HG03565 (cell line): Measurements from ENCODE around the gene PAK4.
"Not testable (repeated sequence)": the region's sequence is repeated elsewhere in the genome, so short reads cannot be mapped to it uniquely, and the experiment has no call there.

Experiments used
- ATAC-seq: cut with Tn5 transposase; IDR thresholded peaks from one replicate; pipeline ENCODE4 v1.9.1; 2021; ENCODE audit warnings: mild to moderate bottlenecking, moderate library complexity; ENCODE audit not compliant: unreplicated experiment

The PAK4 gene

DNA sequence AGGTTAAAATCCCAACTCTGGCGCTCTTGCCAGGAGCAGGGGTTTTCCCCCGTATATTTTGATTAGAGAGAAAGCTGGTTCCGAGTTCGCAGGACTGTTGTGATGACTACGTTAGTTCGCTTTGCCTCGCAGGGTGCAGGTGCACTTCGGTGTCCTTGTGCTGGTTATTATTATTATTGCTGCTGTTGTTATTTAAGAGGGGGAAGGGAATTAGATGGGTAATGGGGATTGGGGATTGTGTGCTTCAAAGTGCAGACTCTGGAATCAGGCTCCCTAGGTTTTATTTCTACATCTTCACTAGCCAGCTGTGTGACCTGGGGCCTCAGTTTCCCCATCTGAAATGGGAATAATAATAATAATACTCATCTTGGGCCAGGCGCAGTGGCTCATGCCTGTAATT, 26.2 kb upstream of the PAK4 start:
- no peak for ATAC-seq

DNA sequence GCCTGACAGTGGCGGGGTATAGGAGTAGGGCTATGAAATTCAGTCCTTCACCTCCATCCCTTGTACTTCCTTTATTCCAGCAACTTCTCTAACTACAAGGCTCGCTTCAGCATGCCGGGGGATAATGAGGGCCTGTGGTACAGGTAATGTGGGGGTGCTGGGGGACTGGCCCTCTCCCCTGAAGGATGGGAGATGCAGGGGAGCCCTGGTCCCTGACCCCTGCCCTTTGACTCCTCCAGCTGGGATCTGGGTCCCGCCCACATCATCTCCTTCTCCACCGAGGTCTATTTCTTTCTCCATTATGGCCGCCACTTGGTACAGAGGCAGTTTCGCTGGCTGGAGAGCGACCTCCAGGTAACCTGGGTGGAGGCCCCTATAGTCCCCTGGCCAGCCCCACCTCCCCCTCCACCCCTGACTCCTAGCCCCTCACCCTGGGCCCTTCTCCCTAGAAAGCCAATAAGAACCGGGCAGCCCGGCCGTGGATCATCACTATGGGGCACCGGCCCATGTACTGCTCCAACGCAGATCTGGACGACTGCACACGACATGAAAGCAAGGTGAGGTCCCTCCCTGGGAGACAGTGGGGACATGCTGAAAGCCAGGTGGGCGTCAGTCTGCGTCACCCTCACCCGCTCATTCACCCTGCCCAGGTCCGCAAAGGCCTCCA, 25.0 kb upstream of the PAK4 start:
- ATAC-seq = no peak

DNA sequence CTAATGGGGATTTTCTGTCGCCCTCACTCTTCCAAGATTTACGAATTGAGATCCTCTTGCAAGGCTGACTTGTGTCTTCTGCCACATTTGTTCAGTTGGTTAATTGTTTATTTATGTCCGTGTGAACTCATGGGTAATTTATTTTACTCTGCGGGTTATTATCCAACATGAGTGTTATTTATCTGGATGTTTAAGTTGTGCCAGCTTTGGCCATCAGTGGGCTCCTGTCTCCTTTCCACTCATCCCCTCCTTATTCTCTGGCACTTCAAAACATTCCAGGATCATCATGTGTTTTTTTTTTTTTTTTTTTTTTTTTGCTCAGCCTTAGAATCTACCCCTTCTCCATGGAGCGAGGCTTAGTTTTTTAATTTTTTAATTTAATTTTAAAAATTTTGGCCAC, 22.4 kb upstream of the PAK4 start:
- ATAC-seq = no peak

DNA sequence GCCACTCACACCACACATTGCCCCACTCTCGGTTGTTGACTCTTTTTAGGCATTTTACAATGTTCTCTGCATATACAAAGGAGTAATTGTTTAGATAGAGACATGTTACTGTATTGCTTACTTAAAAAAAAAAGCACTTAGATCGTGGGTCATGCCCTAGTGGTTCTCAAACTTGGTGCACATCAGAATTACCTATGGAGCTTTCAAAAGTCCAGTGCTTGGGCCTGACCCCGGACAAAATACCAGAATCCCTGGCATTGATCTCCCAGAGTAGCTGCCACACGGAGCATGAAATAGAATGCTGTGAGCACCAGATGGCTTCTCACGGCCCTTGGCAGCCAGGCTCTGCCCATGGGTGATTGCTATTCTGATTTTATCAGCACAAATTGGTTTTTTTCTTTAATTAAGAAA, 21.4 kb upstream of the PAK4 start:
- no peak for ATAC-seq

DNA sequence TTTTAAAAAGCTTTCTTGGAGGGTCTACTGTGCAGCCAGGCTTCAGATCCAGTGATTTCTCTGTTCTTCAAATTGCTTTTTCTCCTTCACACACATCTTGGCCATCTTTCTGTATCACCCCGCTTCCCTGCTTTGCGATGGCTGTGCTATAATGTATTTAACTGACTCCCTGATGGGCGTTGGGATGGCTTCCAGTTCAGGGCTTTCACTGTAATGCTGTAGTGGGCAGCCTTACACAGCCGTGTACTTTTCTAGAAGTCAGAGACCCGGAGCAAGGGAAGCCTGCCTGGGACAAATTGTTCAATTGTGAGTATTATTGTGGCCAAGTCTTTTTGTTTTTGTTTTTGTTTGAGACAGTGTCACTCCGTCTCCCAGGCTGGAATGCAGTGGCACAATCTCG, 19.4 kb upstream of the PAK4 start:
- no peak for ATAC-seq

DNA sequence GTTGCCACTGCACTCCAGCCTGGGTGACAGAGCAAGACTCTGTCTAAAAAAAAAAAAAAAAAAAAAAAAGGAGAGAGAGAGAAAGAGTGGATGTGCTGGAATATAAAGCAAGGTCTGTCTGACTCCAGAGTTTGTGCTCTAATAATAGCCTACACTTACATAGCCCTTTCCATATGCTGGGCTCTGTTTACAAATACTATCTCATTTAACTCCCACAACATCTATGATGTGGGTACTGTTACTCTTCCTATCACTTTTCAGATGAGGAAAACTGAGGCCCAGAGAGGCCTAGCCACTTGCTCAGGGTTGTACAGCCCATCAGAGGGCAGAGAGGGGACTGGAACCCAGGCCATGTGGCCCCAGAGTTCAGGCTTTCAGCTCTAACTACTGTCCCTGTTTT, 15.9 kb upstream of the PAK4 start:
- no peak for ATAC-seq

DNA sequence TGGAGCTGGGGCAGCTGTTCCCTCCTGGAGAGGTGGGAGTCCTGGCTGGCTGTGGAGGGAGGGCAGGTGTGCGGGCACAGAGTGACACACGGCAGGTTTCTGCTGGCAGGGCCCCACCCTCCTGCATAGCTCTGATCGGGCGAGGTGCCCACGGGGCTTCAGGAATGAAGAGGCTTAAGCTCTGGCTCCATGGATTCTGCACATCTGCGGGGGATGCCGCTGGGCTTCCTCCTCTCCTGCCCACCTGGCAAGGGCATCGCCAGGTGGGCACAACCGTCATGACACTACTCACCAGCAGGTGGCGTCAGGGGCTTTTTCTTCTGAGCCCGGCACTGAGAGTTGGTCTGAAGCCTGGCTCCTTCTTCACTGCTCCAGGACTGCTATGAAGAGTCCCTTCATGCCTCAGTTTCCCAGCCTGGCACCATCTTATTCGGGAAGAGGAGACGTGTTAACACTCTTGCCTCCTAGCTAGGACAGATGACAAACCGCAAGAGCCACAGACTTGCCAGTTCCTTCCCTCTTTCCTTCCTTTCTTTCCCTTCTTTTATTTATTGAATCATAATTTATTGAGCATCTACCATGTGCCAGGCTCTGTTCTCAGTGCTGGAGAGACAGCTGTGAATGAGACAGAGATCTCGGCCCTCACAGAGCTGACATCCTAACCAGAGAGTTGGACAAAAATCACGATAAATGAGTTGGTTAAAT, 15.2 kb upstream of the PAK4 start:
- no peak for ATAC-seq

DNA sequence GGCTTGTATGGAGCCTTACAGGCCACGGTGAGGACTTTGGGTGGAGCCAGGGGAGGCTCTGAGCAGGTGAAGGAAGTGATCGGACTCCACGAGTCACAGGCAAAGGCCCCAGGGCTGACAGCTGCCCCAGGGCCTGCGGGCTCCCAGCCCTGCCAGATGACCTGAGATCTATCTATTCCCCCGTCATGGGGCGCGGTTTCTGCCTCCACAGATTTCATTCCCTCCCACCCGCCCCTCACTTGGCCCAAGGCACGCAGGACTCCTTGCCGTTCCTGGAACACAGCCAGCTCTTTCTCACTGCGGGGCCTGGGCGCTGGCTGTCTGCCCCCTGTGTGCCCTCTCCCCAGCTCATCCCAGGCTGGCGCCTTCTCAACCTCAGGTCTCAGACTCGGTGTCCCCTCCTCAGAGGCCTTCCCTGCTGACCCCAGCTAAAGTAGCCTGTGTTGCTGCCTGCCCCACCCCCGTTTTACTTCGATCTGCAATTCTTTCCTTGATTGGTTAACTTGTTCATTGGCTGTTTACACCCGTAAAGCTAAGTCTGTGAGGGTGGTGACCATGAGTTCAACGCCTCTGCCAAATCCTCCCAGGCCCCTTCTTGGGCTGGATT, 13.9 kb upstream of the PAK4 start:
- no peak for ATAC-seq

DNA sequence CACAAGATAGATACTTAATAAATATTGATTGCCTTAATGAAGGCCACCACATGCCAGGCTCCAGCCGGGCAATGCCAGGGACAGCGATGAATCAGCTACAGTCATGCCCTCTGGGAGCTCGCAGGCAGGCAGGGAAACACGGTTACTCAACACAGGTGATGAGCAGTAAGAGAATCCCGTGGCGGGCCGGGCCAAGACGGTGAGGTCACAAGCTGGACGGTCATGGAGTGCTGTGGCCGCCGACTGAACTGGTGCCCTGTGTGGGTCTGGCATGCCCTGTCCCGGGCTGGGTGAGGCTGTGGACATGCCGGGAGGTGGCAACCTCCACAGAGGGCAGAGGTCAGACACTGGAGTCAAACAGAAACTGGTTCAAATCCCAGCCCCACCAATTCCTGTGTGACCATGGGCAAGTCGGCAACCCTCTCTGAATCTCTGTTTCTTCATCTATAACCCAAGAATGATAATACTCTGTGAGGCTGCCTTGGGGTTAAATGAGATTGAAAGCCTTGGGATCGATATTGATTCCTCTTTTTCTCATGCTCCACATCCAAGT, 13.2 kb upstream of the PAK4 start:
- ATAC-seq = no peak

DNA sequence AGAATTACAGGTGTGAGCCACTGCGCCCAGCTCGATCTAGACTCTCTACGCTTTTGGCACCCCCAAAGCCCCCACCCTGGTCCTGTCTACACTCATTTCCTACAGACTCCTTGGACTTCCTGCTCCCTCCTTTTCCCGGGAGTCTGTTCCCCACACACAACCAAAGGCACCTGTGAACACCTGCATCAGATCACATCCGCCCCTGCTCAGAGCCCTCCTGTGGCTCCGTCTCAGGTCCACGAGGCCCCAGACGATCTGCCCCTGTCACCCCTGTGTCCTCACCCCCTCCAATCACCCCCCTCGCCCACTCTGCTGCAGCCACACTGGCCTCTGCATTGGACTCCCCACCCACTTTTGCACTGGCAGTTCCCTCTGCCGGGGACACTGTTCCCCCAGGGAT, 12.4 kb upstream of the PAK4 start:
- ATAC-seq = no peak

DNA sequence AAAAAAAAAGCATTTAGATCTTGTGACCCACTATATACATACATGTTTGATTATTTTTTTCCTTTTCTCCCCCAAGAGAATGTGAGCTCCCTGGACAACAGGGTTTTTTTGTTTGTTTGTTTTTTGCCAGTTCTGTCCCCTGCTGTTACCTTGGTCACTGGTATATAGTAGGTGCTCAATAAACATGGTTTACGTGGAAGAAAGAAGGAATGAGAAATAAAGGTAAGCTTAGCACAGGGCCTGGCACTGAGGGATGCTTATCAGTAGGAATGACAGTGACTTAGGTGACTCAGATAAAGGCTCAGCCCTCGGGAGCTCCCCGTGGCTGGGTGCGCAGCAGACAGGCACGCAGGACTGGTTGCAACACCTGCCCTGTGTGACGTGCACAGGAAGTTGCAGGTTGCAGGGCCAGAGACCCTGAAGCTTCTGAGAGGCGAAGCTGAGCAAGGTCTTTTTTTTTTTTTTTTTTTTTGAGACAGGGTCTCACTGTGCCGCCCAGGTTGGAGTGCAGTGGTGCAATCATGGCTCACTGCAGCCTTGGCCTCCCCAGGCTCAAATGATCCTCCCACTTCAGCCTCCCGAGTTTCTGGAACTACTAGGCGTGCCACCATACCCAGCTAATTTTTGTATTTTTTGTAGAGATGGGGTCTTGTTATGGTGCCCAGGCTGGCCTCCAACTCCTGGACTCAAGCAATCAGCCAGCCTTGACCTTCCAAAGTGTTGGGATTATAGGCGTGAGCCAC, 10.3 kb upstream of the PAK4 start:
- no peak for ATAC-seq

DNA sequence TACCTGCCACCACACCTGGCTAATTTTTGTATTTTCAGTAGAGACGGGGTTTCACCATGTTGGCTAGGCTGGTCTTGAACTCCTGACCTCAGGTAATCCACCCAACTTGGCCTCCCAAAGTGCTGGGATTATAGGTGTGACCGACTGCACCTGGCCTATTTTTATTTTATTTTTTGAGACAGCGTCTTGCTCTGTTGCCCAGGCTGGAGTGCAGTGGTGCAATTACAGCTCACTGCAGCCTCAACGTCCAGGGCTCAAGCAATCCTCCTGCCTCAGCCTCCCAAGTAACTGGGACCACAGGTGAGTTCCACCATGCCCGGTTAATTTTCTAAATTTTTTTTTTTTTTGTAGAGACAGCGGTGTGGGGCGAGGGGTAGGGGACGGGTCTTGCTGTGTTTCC, 8.6 kb upstream of the PAK4 start:
- ATAC-seq = not testable (repeated sequence)

DNA sequence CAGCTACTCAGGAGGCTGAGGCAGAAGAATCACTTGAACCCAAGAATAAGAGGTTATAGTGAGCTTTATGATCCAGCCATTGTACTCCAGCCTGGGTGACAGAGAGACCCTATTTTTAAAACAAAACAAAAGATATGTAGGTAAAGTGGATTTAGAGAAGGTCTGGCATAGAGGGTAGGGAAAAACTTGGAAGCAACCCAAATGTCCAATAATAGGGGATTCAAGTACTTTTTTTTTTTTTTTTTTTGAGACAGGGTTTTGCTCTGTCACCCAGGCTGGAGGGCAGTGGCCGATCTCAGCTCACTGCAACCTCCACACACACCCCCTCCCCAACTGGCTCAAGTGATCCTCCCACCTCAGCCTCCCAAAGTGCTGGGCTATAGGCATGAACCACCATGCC, 5.8 kb upstream of the PAK4 start:
- ATAC-seq = no peak

DNA sequence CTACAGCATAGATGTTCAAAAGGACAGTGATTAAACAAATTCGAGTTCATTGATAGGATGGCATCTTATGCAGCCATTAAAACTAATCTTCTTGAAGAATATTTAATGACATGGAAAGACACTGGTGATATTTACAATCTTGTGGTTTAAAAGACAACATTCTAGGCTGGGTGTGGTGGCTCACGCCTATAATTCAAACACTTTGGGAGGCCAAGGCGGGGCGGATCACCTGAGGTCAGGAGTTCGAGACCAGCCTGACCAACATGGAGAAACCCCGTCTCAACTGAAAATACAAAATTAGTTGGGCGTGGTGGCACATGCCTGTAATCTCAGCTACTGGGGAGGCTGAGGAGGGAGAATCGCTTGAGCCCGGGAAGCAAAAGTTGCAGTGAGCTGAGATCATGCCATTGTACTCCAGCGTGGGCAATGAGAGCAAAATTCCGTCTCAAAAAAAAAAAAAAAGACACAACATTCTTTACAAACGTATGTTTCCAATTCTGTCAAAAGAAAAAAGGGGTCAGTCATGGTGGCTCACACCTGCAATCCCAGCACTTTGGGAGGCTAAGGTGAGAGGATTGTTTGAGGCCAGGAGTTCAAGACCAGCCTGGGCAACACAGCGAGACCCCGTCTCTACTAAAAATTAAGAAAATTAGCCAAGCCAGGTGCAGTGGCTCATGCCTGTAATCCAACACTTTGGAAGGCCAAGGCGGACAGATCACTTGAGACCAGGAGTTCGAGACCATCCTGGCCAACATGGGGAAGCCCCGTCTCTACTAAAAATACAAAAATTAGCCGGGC, 2.5 kb upstream of the PAK4 start:
- no peak for ATAC-seq

DNA sequence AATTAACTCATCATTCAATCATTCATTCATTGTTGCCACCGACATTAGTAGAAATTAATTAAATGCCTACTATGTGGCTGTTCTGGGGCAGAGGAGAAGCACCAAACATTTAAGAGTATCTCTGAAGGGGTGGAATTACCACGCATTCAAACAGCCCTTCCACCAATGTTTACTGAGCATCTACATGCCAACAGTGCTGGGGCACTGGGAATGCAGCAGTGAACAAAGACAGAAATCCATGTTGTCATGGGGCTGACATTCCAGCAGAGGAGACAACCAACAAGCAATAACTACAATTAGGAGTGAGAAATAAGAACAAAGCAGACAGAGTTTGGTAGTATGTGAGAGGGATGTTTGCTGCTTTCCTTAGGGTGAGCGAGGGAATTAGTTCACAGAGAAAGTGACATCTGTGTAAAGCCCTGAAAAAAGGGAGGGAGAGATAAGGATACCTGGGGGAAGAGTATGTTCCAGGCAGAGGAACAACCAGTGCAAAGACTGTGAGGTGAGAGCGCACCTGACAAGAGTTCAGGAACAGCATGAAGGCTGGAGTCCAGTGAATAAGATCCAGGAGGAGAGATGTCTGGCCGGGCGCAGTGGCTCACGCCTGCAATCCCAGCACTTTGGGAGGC, 1.3 kb upstream of the PAK4 start:
- ATAC-seq = no peak

DNA sequence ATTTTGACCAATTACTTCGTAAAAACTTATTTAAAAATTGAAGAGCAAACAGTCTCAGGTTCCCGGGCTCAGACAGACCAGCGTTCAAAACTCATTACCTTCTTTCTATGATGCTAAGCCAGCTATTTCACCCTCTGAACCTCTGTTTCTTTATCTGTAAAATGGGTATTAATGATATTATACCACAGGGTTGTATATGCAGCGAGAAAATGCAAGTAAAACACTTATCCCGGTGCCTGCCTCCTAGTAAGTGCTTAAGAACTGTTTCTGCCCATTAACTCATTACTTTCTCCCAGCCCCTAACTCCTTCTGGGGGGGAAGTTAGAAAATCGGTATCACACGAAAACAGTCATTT, 410 bp upstream of the PAK4 start:
- ATAC-seq = no peak

DNA sequence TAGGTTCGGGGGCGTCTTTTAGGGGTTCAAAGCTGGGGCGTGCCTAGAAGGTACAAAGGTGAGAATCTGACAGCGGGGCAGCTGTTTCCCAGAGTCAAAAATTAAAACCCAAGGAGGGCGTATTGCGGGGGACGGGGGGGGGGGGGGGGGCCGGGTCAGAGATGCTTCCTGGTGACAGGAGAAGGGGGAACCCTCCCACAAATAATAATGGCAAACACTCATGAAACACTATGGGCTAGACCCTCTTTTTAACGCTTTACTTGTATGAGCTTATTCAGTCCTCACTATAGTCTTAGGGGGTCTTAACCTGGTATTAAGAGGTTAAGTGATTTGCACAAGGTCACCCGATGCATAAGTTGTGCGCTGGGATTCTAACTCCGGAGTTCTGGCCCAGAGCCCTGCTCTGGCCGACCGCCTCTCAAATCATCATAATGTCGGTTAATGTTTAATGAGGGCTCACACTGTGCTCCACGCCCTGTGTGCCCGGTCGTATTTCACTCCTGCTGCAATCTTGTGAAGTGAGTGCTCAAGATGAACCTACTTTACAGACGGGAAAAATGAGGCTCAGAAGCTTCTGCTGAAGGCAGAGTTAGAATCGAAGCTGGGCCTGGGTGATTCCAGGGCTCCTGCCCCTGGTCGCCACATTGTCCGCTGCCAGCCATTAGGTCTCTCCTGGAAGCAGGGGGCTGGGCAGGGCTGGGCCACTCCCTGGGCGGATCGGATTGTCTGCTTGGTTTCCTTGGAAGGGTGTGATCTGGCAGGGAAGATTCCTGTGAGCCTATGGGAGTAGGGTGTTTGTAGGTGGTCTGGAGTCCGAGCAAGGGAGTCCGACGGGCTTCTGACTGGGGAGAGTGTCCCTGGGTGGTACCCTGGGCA, 964 bp downstream of the PAK4 start:
- no peak for ATAC-seq

DNA sequence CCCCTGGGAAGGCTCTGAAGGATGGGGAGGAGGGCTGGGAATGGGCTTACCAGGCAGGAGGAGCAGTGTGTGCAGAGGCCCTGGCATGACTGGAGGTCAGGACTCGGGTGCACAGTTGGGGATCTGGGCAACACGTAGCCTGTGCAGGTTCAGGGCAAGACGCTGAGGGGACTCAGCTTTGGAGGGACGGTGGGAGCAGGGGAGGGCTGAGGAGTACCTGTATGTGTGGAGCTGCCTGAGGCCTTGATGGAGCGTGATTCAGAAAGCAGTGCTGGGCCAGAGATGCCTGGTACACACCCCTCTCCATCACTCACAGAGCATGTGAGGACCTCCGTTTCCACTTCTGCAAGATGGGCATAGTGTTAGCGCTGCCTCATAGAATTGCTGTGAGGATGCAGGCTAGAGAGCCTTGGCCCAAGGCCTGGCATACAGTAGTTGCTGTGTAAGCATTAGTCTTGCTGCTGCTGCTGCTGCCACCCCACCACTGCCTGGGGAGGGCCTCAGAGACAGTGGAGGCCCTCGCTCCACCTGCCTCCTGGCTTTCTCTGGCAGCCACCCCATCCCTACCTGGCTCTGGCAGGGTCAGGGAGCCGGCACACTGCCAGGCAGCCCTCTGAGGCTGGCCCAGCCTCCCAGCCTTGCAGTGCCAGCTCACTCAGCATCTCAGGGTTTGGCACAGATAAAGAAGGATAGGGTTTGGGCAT, 2.4 kb downstream of the PAK4 start:
- ATAC-seq = no peak
